Smooth muscle cell (in vitro differentiated cells): ENCODE measurements around the gene ELF1. TPM values are rescaled to one million over a fixed set of nuclear protein-coding genes. Genes with fewer than 3 reads are reported as not detected.

Experiments used
- DNase-seq: peaks from one replicate; lab custom pipeline; 2025; ENCODE audit not compliant: unreplicated experiment; lab: John Stamatoyannopoulos, UW
- H2AFZ ChIP-seq: fragments of 200-600 bp; sonication (generic); 2 replicates; pipeline ENCODE4 v1.6.0; 2016; ENCODE audit warnings: antibody characterized with exemption, low read depth, mild to moderate bottlenecking
- H3F3A ChIP-seq: fragments of 200-600 bp; sonication (generic); 2 replicates; pipeline ENCODE4 v1.6.0; 2017; ENCODE audit warnings: antibody characterized with exemption, low read depth
- H3K27ac ChIP-seq: fragments of 200-600 bp; sonication (generic); 2 replicates; pipeline ENCODE4 v1.5.1; 2016; ENCODE audit warnings: low read depth, mild to moderate bottlenecking
- H3K27me3 ChIP-seq: fragments of 200-600 bp; sonication (generic); 2 replicates; pipeline ENCODE4 v1.6.1; 2016; ENCODE audit warnings: low read depth, mild to moderate bottlenecking
- H3K36me3 ChIP-seq: fragments of 200-600 bp; sonication (generic); 2 replicates; pipeline ENCODE4 v1.5.1; 2016; ENCODE audit warnings: low read depth
- H3K4me1 ChIP-seq: fragments of 200-600 bp; sonication (generic); 2 replicates; pipeline ENCODE4 v1.5.1; 2016; ENCODE audit warnings: low read depth
- H3K4me2 ChIP-seq: fragments of 200-600 bp; sonication (generic); 2 replicates; pipeline ENCODE4 v1.6.0; 2016; ENCODE audit warnings: mild to moderate bottlenecking
- H3K4me3 ChIP-seq: fragments of 200-600 bp; sonication (generic); 2 replicates; pipeline ENCODE4 v1.5.1; 2016; ENCODE audit warnings: mild to moderate bottlenecking
- H3K79me2 ChIP-seq: fragments of 200-600 bp; sonication (generic); 2 replicates; pipeline ENCODE4 v1.6.0; 2016; ENCODE audit warnings: low read depth, mild to moderate bottlenecking
- H3K9ac ChIP-seq: fragments of 200-600 bp; sonication (generic); 2 replicates; pipeline ENCODE4 v1.6.0; 2016; ENCODE audit warnings: low read depth
- H3K9me3 ChIP-seq: fragments of 200-600 bp; sonication (generic); replicated peaks from 2 replicates; pipeline ENCODE4 v1.5.1; 2016; ENCODE audit warnings: low read depth
- H4K20me1 ChIP-seq: fragments of 200-600 bp; sonication (generic); 2 replicates; pipeline ENCODE4 v1.6.0; 2016; ENCODE audit warnings: low read depth
- WGBS: methylation state at CpG from one replicate; pipeline ENCODE4 v1.1.7; 2016; ENCODE audit warnings: low lambda C conversion rate; 5-methylcytosine and 5-hydroxymethylcytosine counted together
- polyA plus RNA-seq: library from polyadenylated mRNA; unstranded; fragments of >200 nt; fragmentation: Nextera tagmentation; extraction: Ambion mirVana; gene quantifications from 2 replicates; pipeline ENCODE4 v1.2.1, GENCODE V29; 2016
- total RNA-seq: library from RNA; depleted of rRNA; stranded (reverse); fragments of >200 nt; gene quantifications from 2 replicates; pipeline ENCODE4 v1.2.3, GENCODE V29; 2014
- TF ChIP-seq, protein P1 (sequence below): fragments of 200-600 bp; sonication (generic); IDR thresholded peaks from 2 replicates; pipeline ENCODE4 v1.5.1; 2017; ENCODE audit warnings: borderline replicate concordance, mild to moderate bottlenecking, antibody characterized with exemption; ENCODE audit not compliant: insufficient read depth, poor library complexity, severe bottlenecking

Gene ELF1
- total RNA-seq: 31.8 and 53.1 TPM in 2 replicates
- polyA plus RNA-seq: 21.2 and 28.7 TPM in 2 replicates

DNA sequence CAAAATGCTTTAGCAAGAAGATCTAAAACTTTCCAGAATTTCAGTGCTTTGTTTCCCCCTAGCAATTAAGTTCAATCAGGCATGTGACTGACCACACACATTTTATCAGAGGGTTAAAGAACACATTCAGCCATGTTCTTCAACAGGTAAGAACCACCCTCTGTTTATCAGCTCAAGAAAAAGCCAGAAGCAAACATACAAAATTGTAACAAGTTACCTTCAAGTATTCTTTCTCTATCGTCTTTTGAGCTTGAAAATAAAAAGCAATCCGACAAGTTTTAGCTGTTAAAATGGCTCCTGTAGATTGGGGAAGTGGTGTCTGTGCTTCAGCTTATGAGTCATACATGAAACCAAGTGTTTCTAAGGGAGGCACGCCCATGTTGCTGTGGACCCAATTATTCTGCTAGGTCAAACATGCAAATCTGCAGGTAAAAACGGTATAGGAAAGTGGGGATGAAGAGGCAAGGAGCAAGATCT is at the start of gene ELF1:
ELF1 (minus strand) TSS at position 306 of the 477 bp plus-strand sequence. CDS start 37,262 bp downstream, outside the sequence.
- peak within 1 kb of the TSS; percentile 44 for H2AFZ ChIP-seq

DNA sequence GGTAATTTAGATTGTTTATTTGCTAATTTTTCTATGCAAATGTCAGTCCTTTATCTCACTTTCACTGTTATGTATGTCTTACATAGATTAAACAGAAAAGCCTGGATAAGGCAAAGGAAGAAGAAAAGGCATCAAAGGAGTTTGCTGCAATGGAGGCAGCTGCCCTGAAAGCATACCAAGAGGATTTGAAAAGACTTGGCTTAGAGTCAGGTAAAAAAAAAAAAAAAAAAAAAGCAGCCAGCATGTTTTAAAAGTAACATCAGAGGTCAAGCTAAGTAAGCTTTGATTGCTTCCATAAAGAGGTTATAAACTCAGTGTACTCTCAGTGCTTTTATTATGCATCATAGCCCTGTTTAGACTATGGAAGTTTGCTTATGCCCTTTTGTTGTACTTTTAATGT is 46.0 kb upstream of the ELF1 start:
- no peak overlapping the region for H3K4me2 ChIP-seq
- no peak for DNase-seq
- no peaks in the 10 kb centered on the region for H3K27me3 ChIP-seq
- H3K79me2 ChIP-seq: peaks cover 42% of the 10 kb centered on the region
- TF ChIP-seq, protein P1, sequence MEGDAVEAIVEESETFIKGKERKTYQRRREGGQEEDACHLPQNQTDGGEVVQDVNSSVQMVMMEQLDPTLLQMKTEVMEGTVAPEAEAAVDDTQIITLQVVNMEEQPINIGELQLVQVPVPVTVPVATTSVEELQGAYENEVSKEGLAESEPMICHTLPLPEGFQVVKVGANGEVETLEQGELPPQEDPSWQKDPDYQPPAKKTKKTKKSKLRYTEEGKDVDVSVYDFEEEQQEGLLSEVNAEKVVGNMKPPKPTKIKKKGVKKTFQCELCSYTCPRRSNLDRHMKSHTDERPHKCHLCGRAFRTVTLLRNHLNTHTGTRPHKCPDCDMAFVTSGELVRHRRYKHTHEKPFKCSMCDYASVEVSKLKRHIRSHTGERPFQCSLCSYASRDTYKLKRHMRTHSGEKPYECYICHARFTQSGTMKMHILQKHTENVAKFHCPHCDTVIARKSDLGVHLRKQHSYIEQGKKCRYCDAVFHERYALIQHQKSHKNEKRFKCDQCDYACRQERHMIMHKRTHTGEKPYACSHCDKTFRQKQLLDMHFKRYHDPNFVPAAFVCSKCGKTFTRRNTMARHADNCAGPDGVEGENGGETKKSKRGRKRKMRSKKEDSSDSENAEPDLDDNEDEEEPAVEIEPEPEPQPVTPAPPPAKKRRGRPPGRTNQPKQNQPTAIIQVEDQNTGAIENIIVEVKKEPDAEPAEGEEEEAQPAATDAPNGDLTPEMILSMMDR: no peak
- H3K9me3 ChIP-seq: no peaks in the 10 kb centered on the region
- H2AFZ ChIP-seq: no peak overlapping the region
- H3K36me3 ChIP-seq: peaks cover 37% of the 10 kb centered on the region
- H3K4me1 ChIP-seq: peaks cover 25% of the 10 kb centered on the region
- no peak overlapping the region for H3K4me3 ChIP-seq
- H3F3A ChIP-seq: peaks cover 17% of the 10 kb centered on the region
- peak overlapping the region; percentile 17 for H3K27ac ChIP-seq
- no peak overlapping the region for H3K9ac ChIP-seq
- H4K20me1 ChIP-seq: peaks cover under 1% of the 10 kb centered on the region

More for the DNA sequence above, at the start of gene ELF1:
- Histone ChIP-seq H3K79me2 (peaks cover 96% of the 10 kb centered on the region), H3F3A (no peaks in the 10 kb centered on the region), H3K36me3 (no peaks in the 10 kb centered on the region), H3K27ac (peak within 1 kb of the TSS; percentile 89), H3K4me1 (peaks cover 20% of the 10 kb centered on the region), H3K9ac (peak within 1 kb of the TSS; percentile 82), H3K4me2 (peak within 1 kb of the TSS; percentile 71), H3K27me3 (no peaks in the 10 kb centered on the region), H4K20me1 (peaks cover 72% of the 10 kb centered on the region), H3K4me3 (peak within 1 kb of the TSS; percentile 59), H3K9me3 (no peaks in the 10 kb centered on the region)
- DNase-seq: no peak
- 36% methylated on average over 4 of the region's 4 CpGs for WGBS
- TF ChIP-seq, protein P1: no peak

DNA sequence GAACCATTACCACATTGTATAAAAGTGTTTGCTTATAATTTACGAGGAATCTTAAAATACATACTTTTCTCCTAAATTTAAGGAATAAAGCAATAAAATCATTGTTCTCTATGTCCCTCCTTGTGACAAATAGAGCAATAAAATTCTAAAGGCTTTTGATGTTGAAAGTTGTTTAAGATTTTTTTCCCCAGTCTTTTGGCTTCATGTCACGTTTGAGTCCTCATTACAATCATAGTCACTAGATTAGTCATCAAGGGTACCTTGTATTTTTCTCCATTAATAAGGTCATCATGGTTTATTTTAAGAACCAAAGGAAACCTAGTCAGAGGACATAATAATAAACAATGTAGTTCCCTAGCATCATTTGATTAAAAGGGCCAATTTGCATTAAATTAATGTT is 45.4 kb upstream of the ELF1 start:
- H3K9ac ChIP-seq: no peak overlapping the region
- H3K79me2 ChIP-seq: peaks cover 45% of the 10 kb centered on the region
- H3K27me3 ChIP-seq: no peaks in the 10 kb centered on the region
- TF ChIP-seq, protein P1: no peak
- no peak overlapping the region for H3K4me3 ChIP-seq
- H3K4me2 ChIP-seq: no peak overlapping the region
- 54% methylated on average over 2 of the region's 2 CpGs for WGBS
- peaks cover 7% of the 10 kb centered on the region for H4K20me1 ChIP-seq
- peaks cover 17% of the 10 kb centered on the region for H3F3A ChIP-seq
- no peak for DNase-seq
- H3K4me1 ChIP-seq: peaks cover 25% of the 10 kb centered on the region
- peak overlapping the region; percentile 17 for H3K27ac ChIP-seq
- H3K9me3 ChIP-seq: no peaks in the 10 kb centered on the region
- H3K36me3 ChIP-seq: peaks cover 33% of the 10 kb centered on the region
- no peak overlapping the region for H2AFZ ChIP-seq
